HEK293 (cell line): ENCODE measurements around the gene CADM4.

ENCODE experiments used
- BCL11B ChIP-seq: fragments of 450-650 bp; formaldehyde crosslinking; IDR thresholded peaks from 2 replicates; pipeline ENCODE4 v1.5.1; 2016; ENCODE audit warnings: low read depth, missing biosample characterization, missing genetic modification characterization
- HIC1 ChIP-seq: fragments of 450-650 bp; formaldehyde crosslinking; IDR thresholded peaks from 2 replicates; pipeline ENCODE4 v1.5.1; 2016; ENCODE audit warnings: missing biosample characterization, missing genetic modification characterization
- HOXA7 ChIP-seq: sonication (generic); formaldehyde crosslinking; IDR thresholded peaks from 2 replicates; pipeline ENCODE4 v1.8.1; 2022; ENCODE audit warnings: missing genetic modification reagents, borderline replicate concordance
- TRIM28 ChIP-seq: IDR thresholded peaks from 2 replicates; pipeline ENCODE4 v1.6.1; 2011; ENCODE audit warnings: low read length, control low read depth, borderline replicate concordance
- WT1 ChIP-seq: fragments of 450-650 bp; formaldehyde crosslinking; IDR thresholded peaks from 2 replicates; pipeline ENCODE4 v1.5.1; 2016; ENCODE audit warnings: missing biosample characterization, missing genetic modification characterization
- ZBTB11 ChIP-seq: fragments of 450-650 bp; formaldehyde crosslinking; conservative IDR thresholded peaks from 2 replicates; pipeline ENCODE4 v1.5.1; 2016; ENCODE audit warnings: low read depth, missing biosample characterization, missing genetic modification characterization
- ZBTB20 ChIP-seq: fragments of 450-650 bp; formaldehyde crosslinking; IDR thresholded peaks from 2 replicates; pipeline ENCODE4 v1.5.1; 2016; ENCODE audit warnings: missing biosample characterization, missing genetic modification characterization
- ZBTB8A ChIP-seq: fragments of 450-650 bp; formaldehyde crosslinking; IDR thresholded peaks from 2 replicates; pipeline ENCODE4 v1.5.1; 2016; ENCODE audit warnings: missing biosample characterization, missing genetic modification characterization
- ZFP37 ChIP-seq: fragments of 450-650 bp; formaldehyde crosslinking; IDR thresholded peaks from 2 replicates; pipeline ENCODE4 v1.5.1; 2016; ENCODE audit warnings: missing biosample characterization, missing genetic modification characterization
- ZFP41 ChIP-seq: fragments of 450-650 bp; formaldehyde crosslinking; IDR thresholded peaks from 2 replicates; pipeline ENCODE4 v1.5.1; 2016; ENCODE audit warnings: missing biosample characterization, missing genetic modification characterization, borderline replicate concordance
- ZIC2 ChIP-seq: fragments of 450-650 bp; formaldehyde crosslinking; IDR thresholded peaks from 2 replicates; pipeline ENCODE4 v1.5.1; 2016; ENCODE audit warnings: missing biosample characterization, missing genetic modification characterization
- ZNF10 ChIP-seq: fragments of 450-650 bp; formaldehyde crosslinking; IDR thresholded peaks from 2 replicates; pipeline ENCODE4 v1.5.1; 2017; ENCODE audit warnings: missing biosample characterization, missing genetic modification characterization
- ZNF138 ChIP-seq: fragments of 450-650 bp; formaldehyde crosslinking; IDR thresholded peaks from 2 replicates; pipeline ENCODE4 v1.5.1; 2016; ENCODE audit warnings: missing biosample characterization, missing genetic modification characterization, borderline replicate concordance
- ZNF140 ChIP-seq: fragments of 450-650 bp; formaldehyde crosslinking; IDR thresholded peaks from 2 replicates; pipeline ENCODE4 v1.5.1; 2016; ENCODE audit warnings: missing biosample characterization, missing genetic modification characterization
- ZNF169 ChIP-seq: fragments of 450-650 bp; formaldehyde crosslinking; IDR thresholded peaks from 2 replicates; pipeline ENCODE4 v1.5.1; 2016; ENCODE audit warnings: missing biosample characterization, missing genetic modification characterization
- ZNF2 ChIP-seq: fragments of 450-650 bp; formaldehyde crosslinking; IDR thresholded peaks from 2 replicates; pipeline ENCODE4 v1.5.1; 2016; ENCODE audit warnings: missing biosample characterization, missing genetic modification characterization
- ZNF221 ChIP-seq: fragments of 450-650 bp; formaldehyde crosslinking; IDR thresholded peaks from 2 replicates; pipeline ENCODE4 v1.5.1; 2017; ENCODE audit warnings: missing biosample characterization, missing genetic modification characterization, borderline replicate concordance
- ZNF26 ChIP-seq: fragments of 450-650 bp; formaldehyde crosslinking; IDR thresholded peaks from 2 replicates; pipeline ENCODE4 v1.5.1; 2016; ENCODE audit warnings: missing biosample characterization, missing genetic modification characterization
- ZNF416 ChIP-seq: fragments of 450-650 bp; formaldehyde crosslinking; IDR thresholded peaks from 2 replicates; pipeline ENCODE4 v1.5.1; 2016; ENCODE audit warnings: missing biosample characterization, missing genetic modification characterization
- ZNF449 ChIP-seq: fragments of 450-650 bp; formaldehyde crosslinking; IDR thresholded peaks from 2 replicates; pipeline ENCODE4 v1.5.1; 2017; ENCODE audit warnings: missing biosample characterization, mild to moderate bottlenecking, missing genetic modification characterization, moderate library complexity
- ZNF513 ChIP-seq: fragments of 450-650 bp; IDR thresholded peaks from 2 replicates; pipeline ENCODE4 v1.5.1; 2018; ENCODE audit warnings: missing biosample characterization, missing genetic modification characterization
- ZNF530 ChIP-seq: fragments of 450-650 bp; formaldehyde crosslinking; IDR thresholded peaks from 2 replicates; pipeline ENCODE4 v1.5.1; 2016; ENCODE audit warnings: low read depth, missing biosample characterization, missing genetic modification characterization
- ZNF548 ChIP-seq: fragments of 450-650 bp; formaldehyde crosslinking; IDR thresholded peaks from 2 replicates; pipeline ENCODE4 v1.5.1; 2016; ENCODE audit warnings: missing biosample characterization, missing genetic modification characterization
- ZNF555 ChIP-seq: fragments of 450-650 bp; formaldehyde crosslinking; conservative IDR thresholded peaks from 2 replicates; pipeline ENCODE4 v1.5.1; 2017; ENCODE audit warnings: missing biosample characterization, mild to moderate bottlenecking, missing genetic modification characterization, inconsistent platforms
- ZNF621 ChIP-seq: fragments of 450-650 bp; formaldehyde crosslinking; IDR thresholded peaks from 2 replicates; pipeline ENCODE4 v1.5.1; 2017; ENCODE audit warnings: missing biosample characterization, missing genetic modification characterization
- ZNF645 ChIP-seq: fragments of 450-650 bp; formaldehyde crosslinking; IDR thresholded peaks from 2 replicates; pipeline ENCODE4; 2016; ENCODE audit warnings: missing biosample characterization, missing genetic modification characterization
- ZNF654 ChIP-seq: fragments of 450-650 bp; formaldehyde crosslinking; IDR thresholded peaks from 2 replicates; pipeline ENCODE4 v1.5.1; 2016; ENCODE audit warnings: low read depth, missing biosample characterization, missing genetic modification characterization
- ZNF747 ChIP-seq: fragments of 450-650 bp; formaldehyde crosslinking; IDR thresholded peaks from 2 replicates; pipeline ENCODE4 v1.5.1; 2016; ENCODE audit warnings: missing biosample characterization, missing genetic modification characterization
- ZNF777 ChIP-seq: fragments of 450-650 bp; formaldehyde crosslinking; IDR thresholded peaks from 2 replicates; pipeline ENCODE4 v1.5.1; 2017; ENCODE audit warnings: missing biosample characterization, missing genetic modification characterization, borderline replicate concordance
- ZNF792 ChIP-seq: fragments of 450-650 bp; formaldehyde crosslinking; IDR thresholded peaks from 2 replicates; pipeline ENCODE4 v1.5.1; 2016; ENCODE audit warnings: missing biosample characterization, missing genetic modification characterization
- ZSCAN23 ChIP-seq: fragments of 450-650 bp; formaldehyde crosslinking; IDR thresholded peaks from 2 replicates; pipeline ENCODE4 v1.5.1; 2016; ENCODE audit warnings: missing biosample characterization, missing genetic modification characterization
- ZSCAN30 ChIP-seq: fragments of 450-650 bp; IDR thresholded peaks from 2 replicates; pipeline ENCODE4 v1.5.1; 2018; ENCODE audit warnings: missing biosample characterization, mild to moderate bottlenecking, missing genetic modification characterization, moderate library complexity

The CADM4 gene

GRCh38 chr19:43610493-43610892 is 29.2 kb downstream of the CADM4 start (continued):
- TF ChIP-seq ZIC2 (tag by site-specific recombination) = peak; percentile 98
- TF ChIP-seq ZNF513 (tag by site-specific recombination) = no peak
- TF ChIP-seq ZNF621 = no peak
- no peak for TF ChIP-seq ZNF548
- no peak for TF ChIP-seq ZNF416 (tag by site-specific recombination)
- TF ChIP-seq ZNF777 (tag by site-specific recombination) = no peak
- TF ChIP-seq ZBTB20 (tag by site-specific recombination) = no peak
- no peak for TF ChIP-seq ZNF26
- no peak for TF ChIP-seq ZFP37
- TF ChIP-seq HOXA7 = no peak
- TF ChIP-seq ZNF645 = no peak
- TF ChIP-seq HIC1 (tag by site-specific recombination) = no peak
- no peak for TF ChIP-seq ZNF530
- no peak for TF ChIP-seq ZNF2 (tag by site-specific recombination)
- no peak for TF ChIP-seq ZBTB8A (tag by site-specific recombination)
- TF ChIP-seq ZFP41 = no peak
- TF ChIP-seq ZNF169 (tag by site-specific recombination) = no peak
- TF ChIP-seq ZNF747 = no peak
- TF ChIP-seq WT1 (tag by site-specific recombination) = no peak
- no peak for TF ChIP-seq ZNF654
- TF ChIP-seq ZNF555 (tag by site-specific recombination) = no peak
- no peak for TF ChIP-seq ZSCAN23
- TF ChIP-seq ZNF138 (tag by site-specific recombination) = no peak
- no peak for TF ChIP-seq ZNF221 (tag by site-specific recombination)
- TF ChIP-seq BCL11B (tag by site-specific recombination) = no peak
- no peak for TF ChIP-seq ZNF10 (tag by site-specific recombination)
- no peak for TF ChIP-seq ZNF449 (tag by site-specific recombination)
- TF ChIP-seq ZSCAN30 (tag by site-specific recombination) = 0 out of 2 replicates have a peak, but pooled peaks have one; percentile 66
- no peak for TF ChIP-seq ZBTB11 (tag by site-specific recombination)
- TF ChIP-seq TRIM28 = no peak
- TF ChIP-seq ZNF792 = no peak
- TF ChIP-seq ZNF140 (tag by site-specific recombination) = no peak
